ENCODE measurements around the gene TMEM80.

The TMEM80 gene

GRCh38 chr11:720017-720641 lies 24.5 kb downstream of the TMEM80 start:
- Histone ChIP-seq H3K27me3 (ENCODE audit: insufficient read depth, insufficient read length) (peaks cover 13% of the 10 kb centered on the region), H3K9me3 (ENCODE audit: insufficient read depth, low read length) (no peaks in the 10 kb centered on the region), H3K9ac (ENCODE audit: insufficient read length, low read depth) (peak overlapping the region; percentile 39), H3K36me3 (ENCODE audit: insufficient read depth, insufficient read length, low read length) (peaks cover 36% of the 10 kb centered on the region), H3K4me1 (ENCODE audit: insufficient read depth, insufficient read length) (peaks cover 17% of the 10 kb centered on the region), H3K4me3 (ENCODE audit: insufficient read length, low read depth) (peak overlapping the region; percentile 11)
- TF ChIP-seq SUZ12 (IDR thresholded peaks at IDR 0.05; ENCODE audit: extremely low read depth, insufficient read depth, insufficient read length): no peak
- TF ChIP-seq YY1 (IDR thresholded peaks at IDR 0.05; ENCODE audit: insufficient read depth, insufficient read length): no peak
- no peak for TF ChIP-seq ZNF274 (IDR thresholded peaks at IDR 0.05; ENCODE audit: low read depth, low read length)
- DNase-seq (ENCODE audit: low read depth, low spot score): no peak

GRCh38 chr11:720642-721246 lies 25.1 kb downstream of the TMEM80 start:
- TF ChIP-seq SUZ12 (IDR thresholded peaks at IDR 0.05; ENCODE audit: extremely low read depth, insufficient read depth, insufficient read length) (no peak), YY1 (IDR thresholded peaks at IDR 0.05; ENCODE audit: insufficient read depth, insufficient read length) (no peak), ZNF274 (IDR thresholded peaks at IDR 0.05; ENCODE audit: low read depth, low read length) (no peak)
- Histone ChIP-seq H3K4me1 (ENCODE audit: insufficient read depth, insufficient read length) (peaks cover 17% of the 10 kb centered on the region), H3K36me3 (ENCODE audit: insufficient read depth, insufficient read length, low read length) (peaks cover 38% of the 10 kb centered on the region), H3K4me3 (ENCODE audit: insufficient read length, low read depth) (peak overlapping the region; percentile 11), H3K9ac (ENCODE audit: insufficient read length, low read depth) (peak overlapping the region; percentile 39), H3K9me3 (ENCODE audit: insufficient read depth, low read length) (no peaks in the 10 kb centered on the region), H3K27me3 (ENCODE audit: insufficient read depth, insufficient read length) (peaks cover 13% of the 10 kb centered on the region)
- no peak for DNase-seq (ENCODE audit: low read depth, low spot score)

- TF ChIP-seq ZNF274 (IDR thresholded peaks at IDR 0.05; ENCODE audit: low read depth, low read length) (no peak), YY1 (IDR thresholded peaks at IDR 0.05; ENCODE audit: insufficient read depth, insufficient read length) (no peak), SUZ12 (IDR thresholded peaks at IDR 0.05; ENCODE audit: extremely low read depth, insufficient read depth, insufficient read length) (no peak)
- H3K9ac ChIP-seq (ENCODE audit: insufficient read length, low read depth): no peak overlapping the region
- peaks cover 38% of the 10 kb centered on the region for H3K36me3 ChIP-seq (ENCODE audit: insufficient read depth, insufficient read length, low read length)
- H3K27me3 ChIP-seq (ENCODE audit: insufficient read depth, insufficient read length): peaks cover 13% of the 10 kb centered on the region
- DNase-seq (ENCODE audit: low read depth, low spot score): no peak
- H3K9me3 ChIP-seq (ENCODE audit: insufficient read depth, low read length): no peaks in the 10 kb centered on the region
- peaks cover 17% of the 10 kb centered on the region for H3K4me1 ChIP-seq (ENCODE audit: insufficient read depth, insufficient read length)
- no peak overlapping the region for H3K4me3 ChIP-seq (ENCODE audit: insufficient read length, low read depth)
Observed at GRCh38 chr11:721247-721740, 25.7 kb downstream of the TMEM80 start.

GRCh38 chr11:721741-722345 lies 26.2 kb downstream of the TMEM80 start:
- TF ChIP-seq YY1 (IDR thresholded peaks at IDR 0.05; ENCODE audit: insufficient read depth, insufficient read length) (no peak), ZNF274 (IDR thresholded peaks at IDR 0.05; ENCODE audit: low read depth, low read length) (no peak), SUZ12 (IDR thresholded peaks at IDR 0.05; ENCODE audit: extremely low read depth, insufficient read depth, insufficient read length) (no peak)
- no peak for DNase-seq (ENCODE audit: low read depth, low spot score)
- no peak overlapping the region for H3K9ac ChIP-seq (ENCODE audit: insufficient read length, low read depth)
- peaks cover 17% of the 10 kb centered on the region for H3K27me3 ChIP-seq (ENCODE audit: insufficient read depth, insufficient read length)
- H3K9me3 ChIP-seq (ENCODE audit: insufficient read depth, low read length): no peaks in the 10 kb centered on the region
- H3K36me3 ChIP-seq (ENCODE audit: insufficient read depth, insufficient read length, low read length): peaks cover 43% of the 10 kb centered on the region
- H3K4me3 ChIP-seq (ENCODE audit: insufficient read length, low read depth): no peak overlapping the region
- H3K4me1 ChIP-seq (ENCODE audit: insufficient read depth, insufficient read length): peaks cover 17% of the 10 kb centered on the region

GRCh38 chr11:722346-722811 lies 26.8 kb downstream of the TMEM80 start:
- peaks cover 17% of the 10 kb centered on the region for H3K4me1 ChIP-seq (ENCODE audit: insufficient read depth, insufficient read length)
- H3K36me3 ChIP-seq (ENCODE audit: insufficient read depth, insufficient read length, low read length): peaks cover 46% of the 10 kb centered on the region
- no peak overlapping the region for H3K9ac ChIP-seq (ENCODE audit: insufficient read length, low read depth)
- no peaks in the 10 kb centered on the region for H3K9me3 ChIP-seq (ENCODE audit: insufficient read depth, low read length)
- TF ChIP-seq YY1 (IDR thresholded peaks at IDR 0.05; ENCODE audit: insufficient read depth, insufficient read length): no peak
- no peak for TF ChIP-seq ZNF274 (IDR thresholded peaks at IDR 0.05; ENCODE audit: low read depth, low read length)
- no peak for TF ChIP-seq SUZ12 (IDR thresholded peaks at IDR 0.05; ENCODE audit: extremely low read depth, insufficient read depth, insufficient read length)
- no peak overlapping the region for H3K4me3 ChIP-seq (ENCODE audit: insufficient read length, low read depth)
- H3K27me3 ChIP-seq (ENCODE audit: insufficient read depth, insufficient read length): peaks cover 20% of the 10 kb centered on the region
- DNase-seq (ENCODE audit: low read depth, low spot score): no peak

- Histone ChIP-seq H3K4me1 (ENCODE audit: insufficient read depth, insufficient read length) (peaks cover 25% of the 10 kb centered on the region), H3K9ac (ENCODE audit: insufficient read length, low read depth) (no peak overlapping the region), H3K4me3 (ENCODE audit: insufficient read length, low read depth) (no peak overlapping the region), H3K36me3 (ENCODE audit: insufficient read depth, insufficient read length, low read length) (peaks cover 49% of the 10 kb centered on the region), H3K27me3 (ENCODE audit: insufficient read depth, insufficient read length) (peaks cover 20% of the 10 kb centered on the region), H3K9me3 (ENCODE audit: insufficient read depth, low read length) (no peaks in the 10 kb centered on the region)
- DNase-seq (ENCODE audit: low read depth, low spot score): no peak
- TF ChIP-seq SUZ12 (IDR thresholded peaks at IDR 0.05; ENCODE audit: extremely low read depth, insufficient read depth, insufficient read length) (no peak), YY1 (IDR thresholded peaks at IDR 0.05; ENCODE audit: insufficient read depth, insufficient read length) (no peak), ZNF274 (IDR thresholded peaks at IDR 0.05; ENCODE audit: low read depth, low read length) (no peak)
Observed at GRCh38 chr11:723120-723883, 27.7 kb downstream of the TMEM80 start.
